Breast epithelium (tissue), 4 donors: Measurements from ENCODE around the gene P2RX2. TPM values are rescaled to one million over a fixed set of nuclear protein-coding genes. Genes with fewer than 3 reads are reported as not detected.

Experiments
- DNase-seq, 2 donors: peaks; one replicate each; pipeline ENCODE4 v3.0.0-alpha.2; 2019; ENCODE audit warnings: low spot score in 2 of 2
- H3K27ac ChIP-seq, 2 donors: fragments of 200-600 bp; sonication (generic) in 1 of 2; one replicate each; pipeline ENCODE4 v1.5.1; 2016 to 2019; ENCODE audit warnings: mild to moderate bottlenecking in 1 of 2
- H3K27me3 ChIP-seq, 2 donors: fragments of 200-600 bp; sonication (generic) in 1 of 2; one replicate each; pipeline versions ENCODE4 v1.5.1 to v1.6.0; 2017 to 2019; ENCODE audit warnings: control low read depth in 1 of 2, mild to moderate bottlenecking in 1 of 2
- H3K36me3 ChIP-seq: fragments of 200-600 bp; one replicate; pipeline ENCODE4 v1.5.1; 2019
- H3K4me1 ChIP-seq, 2 donors: fragments of 200-600 bp; sonication (generic); one replicate each; pipeline ENCODE4 v1.5.1; 2016 to 2019; ENCODE audit warnings: control low read depth in 1 of 2
- H3K4me3 ChIP-seq, 3 donors: fragments of 200-600 bp; sonication (generic); 1 replicate in 2 of 3; 2 replicates in 1 of 3; pipeline ENCODE4 v1.5.1; 2016 to 2019; ENCODE audit warnings: mild to moderate bottlenecking in 3 of 3, moderate library complexity in 2 of 3
- H3K9me3 ChIP-seq, 2 donors: fragments of 200-600 bp; sonication (generic) in 1 of 2; one replicate each; pipeline ENCODE4 v1.5.1; 2016 to 2019; ENCODE audit warnings: control low read depth in 1 of 2
- POLR2A ChIP-seq: fragments of 450-650 bp; IDR thresholded peaks from one replicate; pipeline ENCODE4 v1.6.1; 2016; ENCODE audit warnings: antibody characterized with exemption, mild to moderate bottlenecking, moderate library complexity
- POLR2AphosphoS5 ChIP-seq, 3 donors: sonication (generic); formaldehyde crosslinking; IDR thresholded peaks; one replicate each; pipeline ENCODE4 v1.6.1; 2017; ENCODE audit warnings: antibody characterized with exemption in 3 of 3
- intact Hi-C: fragments of 100-400 bp; cut with DNase I; formaldehyde crosslinking; loops from one replicate; pipeline ENCODE4 v1.15.1; 2023; ENCODE audit warnings: low total_unique reads
- total RNA-seq, 3 donors: library from RNA; depleted of rRNA; stranded (reverse); fragments of >200 nt; gene quantifications; one replicate each; pipeline ENCODE4 v1.1.0, GENCODE V29; 2016
- TF ChIP-seq, protein P1 (sequence below), 3 donors: fragments of 450-650 bp; IDR thresholded peaks; one replicate each; pipeline ENCODE4 v1.5.1; 2016 to 2017; ENCODE audit warnings: antibody characterized with exemption in 3 of 3, mild to moderate bottlenecking in 3 of 3, moderate library complexity in 3 of 3

P2RX2 gene
- total RNA-seq, 3 donors from 2014 or later: 0.29 to 0.48 TPM; not detected in 1

DNA sequence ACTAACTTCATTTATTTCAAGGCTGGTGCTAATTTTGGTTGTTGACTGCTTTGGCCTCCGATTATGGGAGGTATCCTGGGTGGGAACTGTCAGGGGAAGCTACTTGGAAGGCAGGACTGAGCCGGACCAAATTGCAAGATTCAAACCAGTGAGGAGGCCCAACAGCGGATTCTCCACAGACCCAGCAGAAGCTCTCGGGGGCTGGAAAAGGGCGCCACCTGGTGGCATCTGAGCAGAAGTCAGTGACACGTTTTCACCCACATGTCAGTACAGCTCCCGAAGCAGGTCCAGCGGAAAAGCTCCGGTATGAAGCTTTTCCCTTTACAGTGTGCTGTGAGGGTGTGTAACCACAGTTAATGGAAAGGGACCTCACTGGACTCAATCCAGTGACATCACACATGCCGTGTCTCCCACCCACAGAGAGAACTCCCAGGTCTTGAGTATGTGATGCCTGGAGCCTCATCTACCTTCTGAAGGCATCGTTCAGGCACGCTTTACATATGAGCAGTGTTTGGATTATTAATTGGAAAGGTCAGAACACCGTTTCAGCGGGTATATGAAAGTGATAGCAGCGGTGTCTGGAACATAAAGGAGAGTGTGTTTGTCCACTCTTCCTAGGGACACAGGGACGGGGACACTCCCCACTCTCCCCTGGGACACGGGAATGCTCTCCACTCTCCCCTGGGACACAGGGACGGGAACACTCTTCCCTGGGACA, 3.6 kb upstream of the P2RX2 start:
- intact Hi-C loops: loop anchor here (10.0 kb wide), 1 partner anchor 200 kb away; no protein-coding TSS in a partner anchor
- no peak overlapping the region for H3K27ac ChIP-seq
- no peak overlapping the region for H3K4me3 ChIP-seq
- TF ChIP-seq, protein P1, sequence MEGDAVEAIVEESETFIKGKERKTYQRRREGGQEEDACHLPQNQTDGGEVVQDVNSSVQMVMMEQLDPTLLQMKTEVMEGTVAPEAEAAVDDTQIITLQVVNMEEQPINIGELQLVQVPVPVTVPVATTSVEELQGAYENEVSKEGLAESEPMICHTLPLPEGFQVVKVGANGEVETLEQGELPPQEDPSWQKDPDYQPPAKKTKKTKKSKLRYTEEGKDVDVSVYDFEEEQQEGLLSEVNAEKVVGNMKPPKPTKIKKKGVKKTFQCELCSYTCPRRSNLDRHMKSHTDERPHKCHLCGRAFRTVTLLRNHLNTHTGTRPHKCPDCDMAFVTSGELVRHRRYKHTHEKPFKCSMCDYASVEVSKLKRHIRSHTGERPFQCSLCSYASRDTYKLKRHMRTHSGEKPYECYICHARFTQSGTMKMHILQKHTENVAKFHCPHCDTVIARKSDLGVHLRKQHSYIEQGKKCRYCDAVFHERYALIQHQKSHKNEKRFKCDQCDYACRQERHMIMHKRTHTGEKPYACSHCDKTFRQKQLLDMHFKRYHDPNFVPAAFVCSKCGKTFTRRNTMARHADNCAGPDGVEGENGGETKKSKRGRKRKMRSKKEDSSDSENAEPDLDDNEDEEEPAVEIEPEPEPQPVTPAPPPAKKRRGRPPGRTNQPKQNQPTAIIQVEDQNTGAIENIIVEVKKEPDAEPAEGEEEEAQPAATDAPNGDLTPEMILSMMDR (IDR thresholded peaks at IDR 0.05): peak; percentile 58 to 80 (median 79)
- no peak for TF ChIP-seq POLR2A
- H3K27me3 ChIP-seq: peaks cover 11 to 64% of the 10 kb centered on the region in 2 donors
- H3K4me1 ChIP-seq: peaks cover 0 to 4% of the 10 kb centered on the region in 2 donors
- H3K9me3 ChIP-seq: peaks cover 19 to 20% of the 10 kb centered on the region in 2 donors
- no peaks in the 10 kb centered on the region for H3K36me3 ChIP-seq
- peak; percentile 65 to 87 for DNase-seq

DNA sequence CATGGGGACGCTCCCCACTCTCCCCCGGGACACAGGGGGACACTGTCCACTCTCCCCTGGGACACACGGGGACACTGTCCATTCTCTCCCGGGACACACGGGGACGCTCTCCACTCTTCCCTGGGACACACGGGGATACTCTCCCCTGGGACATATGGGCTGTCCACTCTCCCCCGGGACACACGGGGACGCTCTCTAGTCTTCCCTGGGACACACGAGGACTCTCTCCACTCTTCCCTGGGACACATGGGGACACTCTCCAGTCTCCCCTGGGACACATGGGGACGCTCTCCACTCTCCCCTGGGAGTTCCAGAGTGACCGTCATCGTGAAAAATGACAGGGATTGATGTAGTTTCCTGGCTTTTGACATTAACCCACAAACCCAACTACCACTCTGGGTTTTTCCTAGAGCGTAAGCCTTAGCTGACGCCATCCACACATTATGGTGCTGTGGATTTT, 3.0 kb upstream of the P2RX2 start:
- H3K27ac ChIP-seq: no peak overlapping the region
- H3K27me3 ChIP-seq: peaks cover 12 to 69% of the 10 kb centered on the region in 2 donors
- TF ChIP-seq POLR2AphosphoS5 (IDR thresholded peaks at IDR 0.05): no peak
- TF ChIP-seq, protein P1 (IDR thresholded peaks at IDR 0.05): no peak
- no peak for TF ChIP-seq POLR2A
- H3K36me3 ChIP-seq: no peaks in the 10 kb centered on the region
- intact Hi-C loops: loop anchor here (10.0 kb wide), 1 partner anchor 201 kb away; no protein-coding TSS in a partner anchor
- no peak for DNase-seq
- no peak overlapping the region for H3K4me3 ChIP-seq
- H3K9me3 ChIP-seq: peaks cover 19 to 20% of the 10 kb centered on the region in 2 donors
- H3K4me1 ChIP-seq: peaks cover 0 to 4% of the 10 kb centered on the region in 2 donors

DNA sequence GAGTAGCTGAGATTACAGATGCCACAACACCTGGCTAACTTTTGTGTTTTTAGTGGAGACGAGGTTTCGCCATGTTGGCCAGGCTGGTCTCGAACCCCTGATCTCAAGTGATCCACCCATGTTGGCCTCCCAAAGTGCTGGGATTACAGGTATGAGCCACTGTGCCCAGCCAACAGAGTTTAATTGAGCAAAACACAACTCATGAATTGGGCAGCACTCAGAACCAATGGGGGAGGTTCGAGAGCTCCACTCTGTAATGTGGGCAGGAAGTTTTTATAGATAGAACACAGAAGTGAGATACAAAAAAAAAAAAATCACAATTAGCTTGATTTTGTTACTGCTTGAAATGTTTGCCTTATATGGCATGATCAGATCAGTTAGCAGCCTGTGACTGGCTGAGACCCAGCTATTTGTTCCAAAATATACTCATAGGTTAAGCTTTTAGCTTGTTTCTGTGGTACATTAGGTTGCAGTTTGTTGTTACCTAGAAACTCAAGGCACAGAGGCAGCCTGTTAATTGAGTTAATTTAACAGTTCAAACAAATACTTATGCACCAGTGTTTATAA, 1.4 kb upstream of the P2RX2 start:
- DNase-seq: no peak
- Histone ChIP-seq H3K27me3 (peaks cover 12 to 57% of the 10 kb centered on the region in 2 donors), H3K36me3 (no peaks in the 10 kb centered on the region), H3K4me3 (no peak overlapping the region), H3K9me3 (peaks cover 10 to 17% of the 10 kb centered on the region in 2 donors), H3K4me1 (peaks cover 4% of the 10 kb centered on the region in 2 donors), H3K27ac (no peak overlapping the region)
- no peak for TF ChIP-seq POLR2A
- TF ChIP-seq POLR2AphosphoS5 (IDR thresholded peaks at IDR 0.05): no peak
- TF ChIP-seq, protein P1 (IDR thresholded peaks at IDR 0.05): no peak
- intact Hi-C loops: loop anchor here (10.0 kb wide), 1 partner anchor 202 kb away; no protein-coding TSS in a partner anchor

DNA sequence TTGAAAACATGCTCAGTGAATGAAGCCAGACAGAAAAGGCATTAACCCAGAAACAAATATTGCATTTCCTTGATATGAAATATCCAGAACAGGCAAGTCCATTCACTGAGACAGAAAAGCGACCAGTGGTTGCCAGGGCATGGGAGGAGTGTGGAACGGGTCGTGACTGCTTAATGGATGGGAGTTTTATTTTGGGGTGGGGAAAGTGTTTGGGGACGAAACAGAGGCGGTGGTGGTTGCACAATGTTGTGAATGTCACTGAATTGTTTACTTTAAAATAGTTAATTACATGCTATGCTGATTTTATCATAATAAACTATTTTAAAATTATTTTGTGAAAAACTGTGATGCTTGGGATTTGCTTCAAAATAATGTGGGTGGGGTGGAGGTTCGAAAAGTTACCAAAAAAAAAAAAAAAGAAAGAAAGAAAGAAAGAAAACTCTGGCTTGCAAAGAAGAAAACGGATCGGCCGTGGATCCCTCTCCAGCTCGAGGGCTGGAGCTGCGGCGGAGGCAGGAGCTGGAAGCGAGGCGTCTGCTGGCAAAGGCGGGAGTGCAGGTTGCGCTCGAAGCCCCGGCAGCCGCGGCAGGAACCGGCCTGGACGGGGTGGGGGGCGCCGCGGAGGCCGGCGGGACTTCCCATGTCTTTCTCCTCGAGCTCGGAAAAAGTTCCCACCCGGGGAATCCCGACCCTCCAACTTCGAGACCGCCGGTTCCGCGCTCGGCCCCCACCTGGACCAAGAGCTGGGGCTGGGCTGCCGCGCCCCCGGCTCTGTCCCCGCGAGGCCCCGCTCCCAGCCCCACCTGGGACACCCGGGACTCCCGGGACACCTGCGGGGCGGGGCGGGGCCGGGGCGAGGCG, 524 bp upstream of the P2RX2 start:
- Histone ChIP-seq H3K27me3 (peaks cover 12 to 55% of the 10 kb centered on the region in 2 donors), H3K4me3 (peak overlapping the region in 2 of 3 donors; percentile 36 to 59), H3K27ac (no peak overlapping the region), H3K4me1 (peaks cover 5 to 13% of the 10 kb centered on the region in 2 donors), H3K9me3 (peaks cover 10 to 17% of the 10 kb centered on the region in 2 donors), H3K36me3 (no peaks in the 10 kb centered on the region)
- TF ChIP-seq, protein P1 (IDR thresholded peaks at IDR 0.05): no peak
- no peak for TF ChIP-seq POLR2AphosphoS5 (IDR thresholded peaks at IDR 0.05)
- no peak for TF ChIP-seq POLR2A
- no peak for DNase-seq
- intact Hi-C loops: loop anchor here (10.0 kb wide), 1 partner anchor 203 kb away; no protein-coding TSS in a partner anchor
